Right lung (tissue), 5 donors: ENCODE data around the gene NELL2. TPM values are rescaled to one million over a fixed set of nuclear protein-coding genes. Genes with fewer than 3 reads are reported as not detected.
A peak's percentile ranks its signal among the peaks of the same experiment; 100 is the strongest.
"Not testable (repeated sequence)": the region's sequence is repeated elsewhere in the genome, so short reads cannot be mapped to it uniquely, and the experiment has no call there.

Experiments
- DNase-seq, 2 donors: peaks; one replicate each; pipeline ENCODE4 v3.0.0-alpha.2; 2013
- polyA plus RNA-seq, 5 donors: library from polyadenylated mRNA; unstranded; fragments of 120-200 nt; gene quantifications; one replicate each; pipeline versions ENCODE4 v1.2.1 to v1.2.3, GENCODE V29; 2013; ENCODE audit warnings: inconsistent platforms in 1 of 5, low replicate concordance in 1 of 5; ENCODE audit not compliant: insufficient read length in 5 of 5, insufficient read depth in 1 of 5

NELL2 gene
- polyA plus RNA-seq, 5 donors, result 25.3 to 42.4 (median 31.4) TPM

DNA sequence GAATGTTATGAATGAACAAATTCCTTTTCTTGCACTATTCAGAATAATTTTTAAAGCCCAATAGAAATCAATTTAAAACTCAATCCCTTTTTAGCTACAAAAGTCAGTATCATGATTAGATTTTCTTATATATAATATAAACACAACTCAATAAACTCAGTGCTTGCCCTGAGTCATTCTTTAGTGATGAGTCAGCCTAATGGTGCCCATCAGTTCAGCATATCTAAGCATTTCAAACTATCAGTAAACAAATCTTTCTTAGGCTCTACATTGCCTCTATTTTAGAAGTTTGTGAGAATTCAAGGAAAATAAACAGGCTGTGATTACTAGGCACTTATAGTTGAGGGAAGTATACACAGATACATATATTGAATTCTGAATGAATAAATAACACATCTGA is 179.6 kb downstream of the NELL2 start:
- no peak for DNase-seq

DNA sequence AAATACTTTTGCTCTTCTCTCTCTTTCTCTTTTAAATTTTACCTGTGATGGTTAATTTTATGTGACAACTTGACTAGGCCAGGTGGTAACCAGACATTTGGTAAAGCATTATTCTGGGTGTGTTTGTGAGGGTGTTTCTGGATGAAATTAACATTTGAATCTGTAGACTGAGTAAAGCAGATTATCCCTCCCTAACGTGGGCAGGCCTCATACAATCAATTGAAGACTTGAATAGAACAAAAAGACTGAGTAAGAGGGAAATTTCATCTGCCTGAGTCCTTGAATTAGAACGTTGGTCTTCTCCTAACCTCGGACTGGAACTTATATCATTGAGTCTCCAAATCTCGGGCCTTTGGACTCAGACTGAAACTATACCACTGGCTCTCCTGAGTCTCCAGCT is 182.1 kb downstream of the NELL2 start:
- no peak for DNase-seq

DNA sequence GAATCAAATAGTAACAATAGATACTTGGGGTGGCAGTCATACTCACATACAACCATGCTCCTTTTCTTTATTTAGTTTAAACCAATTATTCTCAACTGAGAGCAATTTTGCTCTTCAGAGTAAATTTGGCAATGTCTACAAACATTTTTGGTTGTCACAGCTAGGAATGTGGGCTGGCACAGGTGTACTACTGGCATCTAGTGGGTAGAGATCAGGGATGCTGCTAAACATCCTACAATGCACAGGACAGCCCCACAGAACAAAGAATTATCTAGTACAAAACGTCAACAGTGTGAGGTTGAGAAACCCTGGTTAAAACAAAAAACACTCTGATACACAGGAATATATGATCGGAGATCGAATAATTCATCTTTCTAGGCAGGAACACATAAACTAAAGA is 186.5 kb downstream of the NELL2 start:
- DNase-seq, result no peak

DNA sequence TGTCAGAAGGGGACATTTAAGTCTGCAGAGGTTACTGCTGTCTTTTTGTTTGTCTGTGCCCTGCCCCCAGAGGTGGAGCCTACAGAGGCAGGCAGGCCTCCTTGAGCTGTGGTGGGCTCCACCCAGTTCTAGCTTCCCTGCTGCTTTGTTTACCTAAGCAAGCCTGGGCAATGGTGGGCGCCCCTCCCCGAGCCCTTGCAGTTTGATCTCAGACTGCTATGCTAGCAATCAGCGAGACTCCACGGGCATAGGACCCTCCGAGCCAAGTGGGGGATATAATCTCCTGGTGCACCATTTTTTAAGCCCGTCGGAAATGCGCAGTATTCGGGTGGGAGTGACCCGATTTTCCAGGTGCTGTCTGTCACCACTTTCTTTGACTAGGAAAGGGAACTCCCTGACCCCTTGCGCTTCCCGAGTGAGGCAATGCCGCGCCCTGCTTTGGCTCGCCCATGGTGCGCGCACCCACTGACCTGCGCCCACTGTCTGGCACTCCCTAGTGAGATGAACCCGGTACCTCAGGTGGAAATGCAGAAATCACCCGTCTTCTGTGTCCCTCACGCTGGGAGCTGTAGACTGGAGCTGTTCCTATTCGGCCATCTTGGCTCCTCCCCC is 189.2 kb downstream of the NELL2 start:
- not testable (repeated sequence) for DNase-seq

DNA sequence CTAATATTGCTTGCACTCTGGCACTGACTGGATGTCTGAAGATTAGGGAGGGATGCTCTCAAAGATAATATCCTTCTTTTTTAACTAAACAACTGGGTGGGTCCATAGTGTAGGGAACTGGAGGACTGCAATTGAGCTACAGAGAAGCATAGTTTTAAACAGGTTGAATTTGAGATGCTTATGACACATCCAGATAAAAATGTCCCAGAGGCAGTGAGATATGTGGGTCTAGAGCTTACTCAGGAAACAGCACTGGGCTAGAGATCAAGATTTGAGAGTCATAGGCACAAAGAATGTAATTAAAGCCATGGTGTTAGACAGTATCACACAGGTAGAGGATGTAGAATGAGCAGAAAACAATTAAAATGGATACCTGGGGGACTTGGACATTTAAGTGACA is 198.4 kb downstream of the NELL2 start:
- DNase-seq, result no peak

DNA sequence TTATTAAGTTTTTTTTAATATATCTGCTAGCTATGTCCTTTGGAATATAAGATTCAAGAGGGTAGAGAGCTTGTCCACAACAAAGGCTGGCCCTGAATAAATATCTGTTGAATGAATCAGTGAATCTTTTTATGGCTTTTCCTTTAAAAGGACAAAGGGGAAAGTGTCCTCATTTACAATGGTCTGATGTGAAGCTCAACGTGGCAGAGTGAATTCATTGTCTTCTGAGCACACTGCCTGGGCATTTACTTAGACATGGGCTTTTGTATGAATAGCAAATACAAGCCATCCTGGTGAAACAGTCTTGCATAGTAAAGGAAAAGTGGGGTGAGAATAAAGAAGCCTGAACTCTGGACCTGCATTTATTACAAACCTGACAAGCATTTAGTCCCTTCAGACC is 201.2 kb downstream of the NELL2 start:
- DNase-seq, result no peak

DNA sequence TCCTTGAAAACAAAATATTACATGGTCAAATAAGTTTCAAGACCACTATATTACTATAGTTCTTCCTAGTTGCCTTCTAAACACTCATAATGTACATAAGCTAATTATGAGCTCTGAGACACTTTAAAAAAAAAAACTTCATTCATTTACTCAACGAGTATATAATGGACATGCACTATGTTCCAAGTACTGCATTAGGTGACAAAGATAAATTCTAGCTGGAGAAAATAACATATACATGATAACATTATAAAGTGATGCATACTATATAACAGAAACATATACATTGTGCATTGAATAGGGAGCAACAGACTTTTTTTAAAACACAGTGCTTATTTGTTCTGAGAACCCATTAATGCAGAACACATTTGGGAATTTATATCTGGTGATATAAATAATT is 202.3 kb downstream of the NELL2 start:
- DNase-seq, result no peak

DNA sequence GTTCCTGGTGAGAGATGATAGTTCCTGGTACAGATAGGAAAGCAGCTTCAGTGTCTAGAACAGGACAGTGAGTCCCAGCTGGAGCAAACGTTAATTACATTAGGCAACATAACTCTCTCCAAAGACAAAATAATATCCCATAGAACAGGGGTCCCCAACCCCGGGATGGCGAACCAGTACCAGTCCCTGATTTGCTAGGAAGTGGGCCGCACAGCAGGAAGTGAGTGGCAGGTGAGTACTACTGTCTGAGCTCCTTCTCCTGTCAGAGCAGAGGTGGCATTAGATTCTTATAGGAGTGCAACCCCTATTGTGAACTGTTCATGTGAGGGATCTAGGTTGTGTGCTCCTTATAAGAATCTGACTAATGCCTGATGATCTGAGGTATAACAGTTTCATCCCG is 204.1 kb downstream of the NELL2 start:
- DNase-seq, result no peak

DNA sequence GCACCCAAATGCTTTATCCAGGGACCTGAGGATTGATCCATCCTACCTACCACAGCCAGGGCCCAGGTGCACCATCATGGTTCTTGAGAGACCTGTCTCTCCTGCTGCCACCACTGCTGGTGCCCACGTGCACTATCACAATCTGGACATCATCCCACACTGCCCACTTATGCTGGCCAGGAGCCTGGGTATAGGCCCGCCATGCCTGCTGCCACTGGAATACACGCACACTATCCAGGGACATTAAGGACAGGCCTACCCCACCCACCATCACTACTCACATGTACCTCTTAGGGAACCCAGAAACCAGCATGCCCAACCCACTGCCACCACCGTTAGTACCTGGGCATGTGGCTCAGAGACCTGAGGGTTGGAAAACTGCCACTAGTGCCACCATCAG is 207.7 kb downstream of the NELL2 start:
- DNase-seq, result no peak

DNA sequence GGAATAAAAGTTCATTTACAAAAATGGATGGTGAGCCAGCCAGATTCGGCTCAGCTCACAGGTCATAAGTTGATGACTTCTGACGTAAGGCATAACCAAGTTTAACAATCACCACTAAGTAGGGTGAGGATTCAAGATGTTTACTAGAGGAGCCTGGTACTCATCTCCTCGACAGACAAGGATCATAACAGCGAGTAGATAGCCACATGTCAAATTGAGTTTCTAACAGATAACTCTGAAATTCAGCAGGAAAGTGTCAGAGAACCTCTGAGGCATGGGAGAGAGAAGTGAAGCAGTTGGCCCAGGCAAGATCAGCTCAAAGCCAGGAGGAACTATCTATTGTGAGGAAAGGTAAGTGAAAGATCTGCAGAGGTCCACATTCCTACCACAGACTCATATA is 208.7 kb downstream of the NELL2 start:
- DNase-seq, result no peak

DNA sequence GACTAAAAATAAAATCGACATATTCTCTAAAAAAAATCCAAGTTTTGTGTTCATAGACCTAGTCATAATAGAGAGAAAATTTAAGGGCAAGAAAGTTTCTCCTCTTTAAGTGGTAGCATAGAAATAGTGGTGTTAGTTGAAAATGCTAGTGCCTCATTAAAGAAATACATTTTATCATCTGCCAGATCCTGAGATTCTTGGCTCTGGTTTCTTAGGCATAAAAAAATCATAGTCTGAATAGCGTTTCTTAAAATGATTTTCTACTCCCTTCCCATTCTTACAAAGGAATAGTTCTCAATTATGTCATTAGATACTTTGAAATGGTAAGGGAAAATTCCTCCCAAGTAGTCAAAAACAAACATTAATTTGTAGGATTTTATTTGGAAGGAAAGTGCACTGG is 212.8 kb downstream of the NELL2 start:
- no peak for DNase-seq

DNA sequence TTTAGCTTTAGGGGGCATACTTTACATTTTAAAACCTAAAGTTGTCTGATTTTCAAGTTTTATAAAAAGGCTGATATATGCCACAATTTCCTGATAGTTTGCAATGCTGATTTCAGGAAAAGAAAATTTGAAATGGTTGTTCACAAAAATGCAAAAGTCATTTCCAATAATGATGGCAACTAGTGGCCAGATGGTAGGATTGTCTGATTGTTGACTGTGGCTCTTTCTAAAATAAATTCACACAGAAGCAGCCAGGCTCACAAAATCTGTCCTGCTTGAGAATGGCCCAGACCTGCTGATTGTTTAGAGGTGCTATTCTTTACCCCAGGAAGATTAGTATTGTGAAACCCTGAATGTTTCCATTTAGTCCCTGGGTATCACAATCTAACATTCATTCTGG is 220.3 kb downstream of the NELL2 start:
- no peak for DNase-seq

DNA sequence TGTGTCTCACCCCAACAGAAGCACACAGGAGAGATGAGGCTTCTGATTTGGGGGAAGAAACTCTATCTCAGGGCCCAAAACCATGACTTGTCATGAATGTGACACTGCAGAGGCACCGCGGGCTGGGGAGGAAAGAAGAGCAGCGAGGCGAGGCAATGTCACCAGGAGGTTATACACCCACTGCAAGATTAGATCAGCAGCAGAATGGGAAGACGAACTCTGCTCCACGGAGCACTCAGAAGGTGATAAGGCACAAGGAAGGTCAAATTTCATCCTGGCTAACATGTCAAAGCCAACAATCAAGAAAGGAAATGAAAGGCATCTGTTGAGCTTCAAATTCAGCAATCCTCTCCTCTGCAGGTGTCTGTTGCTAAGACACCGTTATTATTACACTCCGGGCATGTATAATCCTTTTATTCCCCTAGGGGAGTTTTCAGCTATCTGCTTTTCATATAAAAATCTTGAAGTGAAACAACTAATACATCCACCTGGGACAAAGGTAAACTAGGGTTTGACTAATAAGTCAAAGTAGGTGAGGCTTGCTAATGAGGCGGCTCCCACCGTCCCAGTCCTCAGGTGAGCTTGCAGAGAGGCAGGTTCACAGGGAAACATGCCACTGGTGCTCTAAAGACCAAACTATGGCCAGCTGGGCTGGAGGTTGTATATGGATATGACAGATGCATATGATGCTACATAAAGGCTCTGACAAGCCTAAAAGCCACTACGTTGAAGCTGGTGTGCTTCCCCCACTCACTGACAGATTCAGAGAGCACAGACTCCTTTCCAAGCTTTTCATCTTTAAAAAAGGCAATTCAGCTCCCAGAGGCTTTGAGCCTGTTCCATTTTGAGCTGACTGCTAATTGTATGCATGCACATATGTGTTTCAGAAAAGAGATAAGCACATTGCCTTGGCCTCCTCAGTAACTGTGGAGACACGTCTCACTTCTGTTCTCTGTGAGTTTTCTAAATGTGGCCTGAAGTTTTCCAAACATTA is 221.2 kb downstream of the NELL2 start:
- no peak for DNase-seq

DNA sequence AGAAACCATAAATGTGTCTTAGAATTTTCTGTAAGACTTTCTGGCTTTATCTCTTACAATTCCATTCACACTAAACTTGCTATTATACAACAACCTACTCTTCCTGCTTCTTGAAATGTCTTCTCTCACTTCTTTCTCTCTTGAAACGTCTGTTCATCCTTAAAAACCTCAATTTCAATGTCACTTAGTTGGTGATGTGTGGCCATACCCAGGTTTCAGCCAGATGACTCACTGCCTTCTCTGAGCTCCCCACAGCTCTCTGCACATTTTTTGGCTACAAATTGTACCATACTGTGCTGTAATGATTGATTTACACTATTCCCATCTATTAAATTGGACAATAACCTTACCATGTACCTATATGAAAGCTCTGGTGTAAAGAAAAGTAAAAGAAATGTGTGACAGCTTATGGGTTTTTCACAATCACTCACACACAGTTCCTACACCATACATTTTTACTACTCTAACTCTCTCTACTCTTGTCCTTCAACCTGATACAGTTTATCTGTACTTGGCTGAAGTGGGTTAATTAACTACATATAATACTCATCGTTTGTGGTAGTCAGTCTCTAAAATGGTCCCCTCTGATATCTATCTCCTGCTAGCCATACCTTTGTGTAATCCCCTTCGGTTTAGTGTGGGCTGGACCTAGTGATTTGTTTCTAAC is 222.1 kb downstream of the NELL2 start:
- no peak for DNase-seq

DNA sequence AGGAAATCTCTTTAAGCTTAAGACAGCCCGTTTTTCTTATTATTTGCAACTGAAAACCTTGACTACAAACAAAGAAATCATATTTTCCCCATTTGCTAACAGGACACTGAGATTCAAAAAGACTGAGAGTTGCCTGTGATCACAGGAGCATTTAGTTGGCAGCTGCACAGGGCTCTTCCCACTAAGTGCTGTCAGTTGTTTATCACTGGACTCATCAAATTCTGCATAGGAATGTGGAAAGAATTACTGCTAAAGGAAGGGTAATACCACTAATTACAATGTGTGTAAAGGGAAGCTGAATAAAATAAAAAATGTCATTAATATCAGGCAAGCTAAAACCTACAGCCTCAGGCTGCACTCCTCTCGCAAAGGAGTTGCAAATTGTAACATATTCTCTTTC is 226.4 kb downstream of the NELL2 start:
- no peak for DNase-seq

DNA sequence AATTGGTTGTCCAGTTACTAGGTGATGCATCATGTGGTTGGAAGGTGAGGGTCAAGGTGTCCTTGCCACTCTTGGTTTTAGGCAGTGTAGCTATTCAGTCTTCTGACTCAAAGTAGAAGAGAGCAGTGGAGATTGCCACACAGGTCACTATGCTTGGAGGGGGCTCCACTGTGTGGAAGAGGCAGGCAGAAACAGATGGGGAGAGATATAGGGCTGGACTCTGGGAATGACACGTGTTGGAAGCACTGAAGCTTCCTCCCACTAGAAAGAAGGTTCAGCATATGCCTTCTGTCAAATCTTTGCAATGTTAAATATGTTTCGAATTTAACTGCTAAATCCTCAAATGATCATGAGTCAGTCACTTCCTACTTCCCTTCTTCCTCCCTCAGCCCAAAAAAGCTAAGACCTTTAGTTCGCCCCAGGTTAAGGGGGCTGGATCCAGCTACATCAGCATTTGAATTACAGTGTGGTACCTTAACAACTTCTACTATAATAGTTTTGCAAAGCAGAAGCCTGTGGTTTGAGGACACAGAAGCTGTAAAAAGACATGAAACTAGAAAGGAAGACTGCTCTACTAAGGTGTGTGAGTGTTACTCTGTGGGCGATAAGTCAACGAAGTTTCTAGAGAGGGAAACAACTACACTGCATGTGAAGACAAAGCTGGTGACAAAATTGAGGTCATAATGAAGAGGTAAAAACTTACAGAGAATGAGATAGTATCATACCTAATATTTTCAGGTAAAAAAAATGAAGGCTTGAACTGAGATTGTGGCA is 228.0 kb downstream of the NELL2 start:
- DNase-seq, result no peak

DNA sequence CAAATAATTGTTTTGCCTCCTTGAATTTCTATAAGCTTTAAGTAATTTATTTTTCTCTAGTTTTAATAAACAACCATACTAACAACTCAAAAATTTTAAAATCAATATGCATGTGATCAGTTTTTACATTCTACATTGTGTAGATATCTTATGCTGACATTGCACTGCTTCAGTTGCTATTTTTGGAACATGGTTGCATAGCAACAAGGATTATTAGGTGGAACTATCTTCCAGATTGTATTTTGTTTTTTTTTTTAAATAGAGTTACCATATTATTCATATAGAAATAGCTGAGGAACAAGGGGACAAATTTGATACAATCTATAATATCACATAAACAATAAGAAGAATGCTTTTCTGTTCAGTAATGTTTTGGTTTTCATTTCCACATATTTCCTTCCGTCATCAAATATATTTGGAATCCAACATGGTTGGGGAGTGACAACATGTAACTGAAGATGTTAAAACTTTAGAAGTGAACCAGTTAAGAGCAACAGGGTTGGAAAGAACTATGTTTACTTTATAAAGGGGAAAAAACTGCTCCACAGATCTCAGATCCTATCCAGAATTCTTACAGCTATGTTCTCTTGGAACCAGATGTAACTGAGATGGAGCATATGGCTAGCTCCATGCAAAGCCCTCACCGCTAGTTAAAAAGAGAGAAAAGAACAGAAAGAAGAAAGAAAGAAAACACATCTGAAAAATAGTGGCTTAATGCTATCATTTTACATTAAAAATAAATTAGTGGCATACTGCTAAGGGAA is 235.5 kb downstream of the NELL2 start:
- DNase-seq, result peak; percentile 31 to 49

DNA sequence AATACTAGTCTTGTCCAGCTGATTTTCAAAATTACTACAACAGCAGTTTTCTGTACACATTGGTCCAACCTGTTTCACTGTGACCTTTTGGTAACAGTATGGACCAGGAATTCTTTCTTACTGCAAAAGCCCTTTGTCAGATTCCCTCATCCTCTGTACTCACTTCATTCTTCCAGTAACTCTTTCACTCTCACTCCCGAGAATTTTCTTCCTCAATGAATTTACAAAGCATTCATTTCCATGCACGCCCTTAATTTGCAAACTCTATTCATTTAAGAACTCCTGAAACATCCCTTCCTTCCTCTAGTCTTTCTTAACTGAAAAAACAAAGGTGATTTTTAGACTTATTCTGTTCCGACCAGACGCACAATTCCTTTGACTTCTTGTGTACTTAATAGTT is 238.2 kb downstream of the NELL2 start:
- no peak for DNase-seq

DNA sequence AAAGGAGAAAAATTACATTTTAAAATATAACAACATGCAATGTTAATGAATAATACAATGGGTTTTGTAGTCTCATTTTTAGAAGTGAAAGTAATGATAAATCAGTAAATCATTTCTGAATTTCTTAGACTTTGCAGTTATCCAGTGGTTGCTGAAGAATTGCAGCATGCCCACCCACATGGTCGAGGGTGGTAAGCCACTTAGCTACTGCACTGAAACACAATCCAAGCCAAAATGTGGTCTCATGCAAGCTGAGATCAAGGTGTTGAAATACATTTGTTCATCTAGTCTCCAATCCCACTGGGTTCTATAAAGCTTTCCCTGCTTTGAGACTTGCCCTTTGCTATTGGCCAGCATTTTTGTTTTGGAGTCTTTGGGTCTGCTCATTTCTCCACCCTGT is 247.9 kb downstream of the NELL2 start:
- no peak for DNase-seq

DNA sequence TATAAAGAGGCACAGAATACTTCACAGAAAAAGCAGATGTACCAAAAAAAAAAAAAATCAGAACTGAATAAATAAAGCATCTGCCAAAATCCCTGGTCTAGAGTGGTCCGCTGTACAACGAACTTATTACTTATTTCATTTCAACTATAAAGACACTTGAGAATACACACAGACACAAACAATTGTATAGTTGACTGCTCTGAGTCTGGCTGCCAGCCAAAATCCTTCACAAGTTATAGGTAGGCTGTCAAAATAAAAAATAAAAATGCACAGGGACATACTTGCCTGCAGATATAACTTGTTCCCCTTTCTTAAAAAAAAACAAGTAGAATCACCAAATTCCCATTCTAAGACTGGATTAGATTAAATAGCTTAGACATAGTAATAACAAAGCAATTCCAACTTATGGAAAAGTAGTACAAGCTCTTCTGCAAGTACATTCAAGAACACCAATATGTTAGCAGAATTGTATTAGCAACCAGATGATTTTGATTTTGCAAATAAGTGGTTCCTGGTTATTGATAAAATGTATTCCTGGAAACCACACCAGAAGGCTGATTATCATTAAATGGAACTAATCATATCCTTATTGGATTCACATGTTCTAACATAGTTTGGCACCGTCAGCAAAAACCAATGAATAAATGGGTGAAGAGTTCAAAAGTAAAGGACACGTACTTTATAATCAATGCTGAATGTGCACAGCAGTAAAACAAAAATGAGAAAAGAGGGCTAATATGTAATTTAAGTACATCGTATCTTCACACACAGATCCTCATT is 248.5 kb downstream of the NELL2 start:
- no peak for DNase-seq
